Measurements from ENCODE around the gene MPZL1.

- TF ChIP-seq, protein P1, sequence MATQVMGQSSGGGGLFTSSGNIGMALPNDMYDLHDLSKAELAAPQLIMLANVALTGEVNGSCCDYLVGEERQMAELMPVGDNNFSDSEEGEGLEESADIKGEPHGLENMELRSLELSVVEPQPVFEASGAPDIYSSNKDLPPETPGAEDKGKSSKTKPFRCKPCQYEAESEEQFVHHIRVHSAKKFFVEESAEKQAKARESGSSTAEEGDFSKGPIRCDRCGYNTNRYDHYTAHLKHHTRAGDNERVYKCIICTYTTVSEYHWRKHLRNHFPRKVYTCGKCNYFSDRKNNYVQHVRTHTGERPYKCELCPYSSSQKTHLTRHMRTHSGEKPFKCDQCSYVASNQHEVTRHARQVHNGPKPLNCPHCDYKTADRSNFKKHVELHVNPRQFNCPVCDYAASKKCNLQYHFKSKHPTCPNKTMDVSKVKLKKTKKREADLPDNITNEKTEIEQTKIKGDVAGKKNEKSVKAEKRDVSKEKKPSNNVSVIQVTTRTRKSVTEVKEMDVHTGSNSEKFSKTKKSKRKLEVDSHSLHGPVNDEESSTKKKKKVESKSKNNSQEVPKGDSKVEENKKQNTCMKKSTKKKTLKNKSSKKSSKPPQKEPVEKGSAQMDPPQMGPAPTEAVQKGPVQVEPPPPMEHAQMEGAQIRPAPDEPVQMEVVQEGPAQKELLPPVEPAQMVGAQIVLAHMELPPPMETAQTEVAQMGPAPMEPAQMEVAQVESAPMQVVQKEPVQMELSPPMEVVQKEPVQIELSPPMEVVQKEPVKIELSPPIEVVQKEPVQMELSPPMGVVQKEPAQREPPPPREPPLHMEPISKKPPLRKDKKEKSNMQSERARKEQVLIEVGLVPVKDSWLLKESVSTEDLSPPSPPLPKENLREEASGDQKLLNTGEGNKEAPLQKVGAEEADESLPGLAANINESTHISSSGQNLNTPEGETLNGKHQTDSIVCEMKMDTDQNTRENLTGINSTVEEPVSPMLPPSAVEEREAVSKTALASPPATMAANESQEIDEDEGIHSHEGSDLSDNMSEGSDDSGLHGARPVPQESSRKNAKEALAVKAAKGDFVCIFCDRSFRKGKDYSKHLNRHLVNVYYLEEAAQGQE (IDR thresholded peaks at IDR 0.05; ENCODE audit: low read depth) = no peak
- no peak for TF ChIP-seq SP1 (IDR thresholded peaks at IDR 0.05; ENCODE audit: low read depth)
- TF ChIP-seq ZNF274 (IDR thresholded peaks at IDR 0.05; ENCODE audit: low read depth, low read length) = no peak
- TF ChIP-seq, protein P2, sequence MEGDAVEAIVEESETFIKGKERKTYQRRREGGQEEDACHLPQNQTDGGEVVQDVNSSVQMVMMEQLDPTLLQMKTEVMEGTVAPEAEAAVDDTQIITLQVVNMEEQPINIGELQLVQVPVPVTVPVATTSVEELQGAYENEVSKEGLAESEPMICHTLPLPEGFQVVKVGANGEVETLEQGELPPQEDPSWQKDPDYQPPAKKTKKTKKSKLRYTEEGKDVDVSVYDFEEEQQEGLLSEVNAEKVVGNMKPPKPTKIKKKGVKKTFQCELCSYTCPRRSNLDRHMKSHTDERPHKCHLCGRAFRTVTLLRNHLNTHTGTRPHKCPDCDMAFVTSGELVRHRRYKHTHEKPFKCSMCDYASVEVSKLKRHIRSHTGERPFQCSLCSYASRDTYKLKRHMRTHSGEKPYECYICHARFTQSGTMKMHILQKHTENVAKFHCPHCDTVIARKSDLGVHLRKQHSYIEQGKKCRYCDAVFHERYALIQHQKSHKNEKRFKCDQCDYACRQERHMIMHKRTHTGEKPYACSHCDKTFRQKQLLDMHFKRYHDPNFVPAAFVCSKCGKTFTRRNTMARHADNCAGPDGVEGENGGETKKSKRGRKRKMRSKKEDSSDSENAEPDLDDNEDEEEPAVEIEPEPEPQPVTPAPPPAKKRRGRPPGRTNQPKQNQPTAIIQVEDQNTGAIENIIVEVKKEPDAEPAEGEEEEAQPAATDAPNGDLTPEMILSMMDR (IDR thresholded peaks at IDR 0.05 in 2 of 3, conservative IDR thresholded peaks at IDR 0.05 in 1 of 3; ENCODE audit: borderline replicate concordance in 1 of 3, insufficient read depth in 1 of 3, low read depth in 2 of 3, low read length in 2 of 3) = no peak
- TF ChIP-seq, protein P3, sequence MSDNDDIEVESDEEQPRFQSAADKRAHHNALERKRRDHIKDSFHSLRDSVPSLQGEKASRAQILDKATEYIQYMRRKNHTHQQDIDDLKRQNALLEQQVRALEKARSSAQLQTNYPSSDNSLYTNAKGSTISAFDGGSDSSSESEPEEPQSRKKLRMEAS (IDR thresholded peaks at IDR 0.05) = no peak
- no peak for TF ChIP-seq RAD21 (IDR thresholded peaks at IDR 0.05; ENCODE audit: low read depth)
- TF ChIP-seq CEBPB (IDR thresholded peaks at IDR 0.05; ENCODE audit: low read depth) = no peak
- TF ChIP-seq POLR2A (IDR thresholded peaks at IDR 0.05; ENCODE audit: borderline replicate concordance, extremely low read depth, insufficient read depth, insufficient read length) = no peak
Measured at GRCh38 chr1:167734227-167734626, 12.4 kb downstream of the MPZL1 start.
